Measurements from ENCODE around the gene ZNF776. TPM values are rescaled to one million over a fixed set of nuclear protein-coding genes. Genes with fewer than 3 reads are reported as not detected.
A peak's percentile ranks its signal among the peaks of the same experiment; 100 is the strongest.
"Not testable (repeated sequence)": the region's sequence is repeated elsewhere in the genome, so short reads cannot be mapped to it uniquely, and the experiment has no call there.

Gene ZNF776
- total RNA-seq (2014; rRNA removed; shearing (Covaris generic)) = 5.5 and 6.6 TPM in 2 replicates
- polyA plus RNA-seq (2015; cell fraction: cytosol; rRNA removed) = 3.4 and 4.4 TPM in 2 replicates
- 9.3 and 9.8 TPM in 2 replicates for polyA plus RNA-seq (2015; cell fraction: nucleus; rRNA removed)

DNA sequence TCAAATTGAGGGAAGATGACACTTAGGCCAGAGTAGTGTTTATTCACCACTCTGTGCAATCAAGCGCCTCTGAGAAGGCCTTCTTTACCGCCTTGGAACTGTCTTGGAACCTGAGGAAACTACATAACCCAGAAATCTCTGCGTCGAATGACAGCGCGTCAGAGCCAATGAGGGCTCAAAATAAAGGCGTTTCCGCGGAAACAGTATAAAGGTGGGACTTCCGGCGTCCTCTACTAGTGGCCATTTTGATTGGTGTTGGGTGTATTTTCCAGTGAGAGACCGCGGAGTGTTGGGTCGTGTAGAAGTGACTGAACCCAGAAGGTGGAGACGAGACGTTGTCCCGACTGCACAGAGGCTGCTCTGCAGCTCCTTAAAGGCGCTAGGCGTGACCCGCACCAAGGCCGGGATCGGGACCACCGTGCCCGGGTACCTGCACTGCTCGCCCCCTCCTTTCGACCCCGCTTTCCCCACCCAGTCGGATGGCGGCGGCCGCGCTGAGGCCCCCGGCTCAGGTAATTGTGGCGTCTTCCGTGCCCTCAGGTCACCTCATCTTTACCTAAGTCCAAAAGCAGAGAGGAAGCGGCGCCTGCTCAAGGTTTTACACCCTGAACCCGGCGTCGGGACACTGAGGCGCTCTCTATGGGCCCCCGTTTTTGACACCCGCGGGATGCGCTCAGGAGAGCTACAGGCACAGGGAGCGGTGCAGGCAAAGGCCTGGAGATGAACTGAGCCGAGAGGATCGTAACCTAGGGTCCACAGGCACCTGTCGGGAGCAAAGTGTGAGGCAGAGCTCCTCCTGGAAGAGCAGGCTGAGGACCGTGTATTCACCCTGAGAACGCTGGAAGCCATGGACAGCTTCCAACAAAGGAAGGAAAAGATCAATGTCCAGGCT, at the start of gene ZNF776:
ZNF776 (plus strand) TSS at position 236 of the 892 bp plus-strand sequence; CDS start at position 480, 244 bp downstream.
- in situ Hi-C loops (cut with HindIII; ENCODE audit: low pct_unique_long_range_greater_than_20kb, low sequenced_read_pairs) = no loop called here

DNA sequence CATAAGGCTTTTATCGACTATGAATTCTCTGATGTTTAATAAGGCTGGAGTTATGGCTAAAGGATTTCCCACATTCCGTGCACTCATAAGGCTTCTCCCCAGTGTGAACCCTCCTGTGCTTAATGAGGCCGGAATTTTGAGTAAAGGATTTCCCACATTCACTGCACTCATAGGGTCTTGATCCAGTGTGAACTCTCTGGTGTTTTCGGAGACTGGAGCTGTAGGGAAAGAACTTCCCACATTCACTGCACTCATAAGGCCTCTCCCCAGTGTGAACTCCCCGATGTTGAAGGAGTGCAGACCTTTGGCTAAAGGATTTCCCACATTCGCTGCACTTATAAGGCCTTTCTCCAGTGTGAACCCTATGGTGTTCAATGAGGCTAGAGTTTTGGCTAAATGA, 45.0 kb upstream of the ZNF776 start:
- in situ Hi-C loops (cut with HindIII; ENCODE audit: low pct_unique_long_range_greater_than_20kb, low sequenced_read_pairs) = no loop called here
- no peak for DNase-seq (ENCODE audit: low read depth, low spot score)

More for the DNA sequence above, at the start of gene ZNF776:
- peak; percentile 93 for DNase-seq (ENCODE audit: low read depth, low spot score)

DNA sequence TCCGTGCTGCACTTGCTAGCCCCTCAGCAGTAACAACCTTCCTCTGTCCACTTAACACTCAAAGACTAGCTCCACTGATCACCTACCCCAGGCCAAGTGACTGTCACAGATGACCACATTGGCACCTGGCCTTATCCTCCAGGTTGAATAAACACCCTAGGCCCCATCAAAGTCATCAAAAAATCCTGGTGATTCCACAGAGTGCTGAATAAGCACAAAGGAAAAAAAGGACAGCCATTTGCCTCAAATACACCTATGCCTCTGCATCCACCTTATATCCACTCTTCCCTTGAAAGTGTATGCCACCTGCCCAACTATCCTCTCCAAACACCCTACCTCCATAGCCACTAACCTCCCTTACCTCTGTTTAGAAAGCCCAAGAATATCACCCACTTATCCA, 40.3 kb upstream of the ZNF776 start:
- DNase-seq (ENCODE audit: low read depth, low spot score) = no peak
- in situ Hi-C loops (cut with HindIII; ENCODE audit: low pct_unique_long_range_greater_than_20kb, low sequenced_read_pairs) = no loop called here

DNA sequence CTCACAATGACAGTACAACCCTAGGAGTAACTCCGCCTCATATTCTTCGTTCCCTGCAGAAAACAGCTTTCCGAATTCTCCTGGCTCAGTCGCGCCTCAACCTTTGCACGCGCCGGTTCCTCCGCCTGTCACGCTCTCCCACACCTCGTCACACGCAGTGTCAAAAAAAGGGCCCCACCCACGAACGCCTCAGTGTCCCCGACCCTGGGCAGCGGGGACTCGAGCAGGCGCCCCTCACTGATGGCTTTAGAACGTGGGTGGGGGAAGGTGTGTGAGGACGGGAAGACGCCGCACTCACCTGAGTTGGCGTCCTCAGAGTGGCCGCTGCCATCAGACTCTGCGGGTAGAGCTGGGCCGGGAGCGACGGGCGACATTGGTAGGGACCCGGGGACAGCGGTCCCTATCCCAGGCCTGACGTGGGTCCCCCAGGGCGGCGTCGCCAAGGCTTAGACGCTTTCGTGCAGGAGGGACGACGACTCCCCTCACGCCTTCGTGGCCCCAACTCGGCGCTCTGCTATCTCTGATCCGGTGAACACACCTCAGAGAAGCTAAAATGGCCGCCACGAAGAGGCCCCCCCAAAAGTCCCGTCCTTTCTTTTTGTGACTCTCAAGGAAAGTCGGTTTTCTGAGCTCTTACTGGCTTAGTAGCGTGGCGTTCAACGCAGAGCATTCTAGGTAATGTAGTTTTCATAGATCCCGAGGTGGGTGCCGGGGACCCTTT, 37.8 kb upstream of the ZNF776 start, which contains the start of gene ZNF154:
ZNF154 (minus strand) TSS at position 564 of the 721 bp plus-strand sequence; CDS start at position 331, 233 bp downstream.
- in situ Hi-C loops (cut with HindIII; ENCODE audit: low pct_unique_long_range_greater_than_20kb, low sequenced_read_pairs) = no loop called here
- no peak for DNase-seq (ENCODE audit: low read depth, low spot score)

DNA sequence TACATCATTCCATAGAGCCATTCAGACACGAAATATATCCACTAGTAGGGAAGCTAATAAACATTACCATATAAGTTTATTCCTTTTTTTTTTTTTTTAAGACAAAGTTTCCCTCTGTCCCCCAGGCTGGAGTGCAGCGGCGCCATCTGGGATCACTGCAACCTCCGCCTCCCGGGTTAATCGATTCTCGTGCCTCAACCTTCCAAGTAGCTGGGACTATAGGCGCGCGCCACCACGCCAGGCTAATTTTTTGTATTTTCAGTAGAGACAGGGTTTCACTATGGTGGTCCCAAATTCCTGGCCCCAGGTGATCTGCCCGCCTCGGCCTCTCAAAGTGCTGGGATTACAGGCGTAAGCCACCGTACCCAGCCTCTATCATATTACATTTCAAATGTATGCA, 37.0 kb upstream of the ZNF776 start:
- in situ Hi-C loops (cut with HindIII; ENCODE audit: low pct_unique_long_range_greater_than_20kb, low sequenced_read_pairs) = no loop called here
- no peak for DNase-seq (ENCODE audit: low read depth, low spot score)

DNA sequence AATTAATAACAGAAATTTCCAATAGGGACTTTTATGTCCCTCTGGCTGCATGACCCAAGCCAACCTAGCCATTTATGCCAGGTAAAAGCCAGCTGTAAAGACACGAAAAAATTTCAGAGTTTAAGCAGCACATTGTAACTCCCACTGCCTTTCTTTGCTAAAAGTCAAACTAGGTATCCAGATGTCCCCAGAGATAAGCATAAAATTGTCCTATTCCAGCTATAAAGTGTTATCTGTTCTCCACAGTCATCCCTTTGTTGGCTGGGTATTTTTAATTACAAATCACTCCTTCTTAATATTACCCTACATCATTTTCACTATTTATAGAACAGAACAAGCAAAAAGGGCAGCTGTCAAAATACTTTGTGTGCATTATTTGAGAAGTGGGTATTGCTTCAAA, 34.4 kb upstream of the ZNF776 start:
- in situ Hi-C loops (cut with HindIII; ENCODE audit: low pct_unique_long_range_greater_than_20kb, low sequenced_read_pairs) = no loop called here

DNA sequence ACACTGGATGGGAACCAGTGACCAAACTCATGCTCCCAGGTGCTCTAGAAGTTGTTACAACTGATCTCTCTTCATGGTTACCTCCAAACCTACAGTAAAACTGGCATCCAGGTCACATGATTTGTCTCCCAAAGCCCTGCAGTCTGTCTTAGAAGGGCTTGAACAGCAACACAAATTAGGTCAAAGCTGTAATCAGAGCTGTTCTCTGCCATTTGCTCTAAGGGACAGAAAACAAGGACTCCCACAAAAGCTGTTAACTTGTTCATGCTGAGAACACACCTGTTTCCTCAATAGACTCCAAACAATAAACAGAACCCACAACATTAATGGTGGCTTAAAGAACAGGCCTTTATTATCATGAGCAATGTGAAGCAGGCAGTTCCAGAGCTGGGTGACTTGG, 27.2 kb upstream of the ZNF776 start:
- in situ Hi-C loops (cut with HindIII; ENCODE audit: low pct_unique_long_range_greater_than_20kb, low sequenced_read_pairs) = no loop called here
- no peak for DNase-seq (ENCODE audit: low read depth, low spot score)

More for the DNA sequence above, 34.4 kb upstream of the ZNF776 start:
- no peak for DNase-seq (ENCODE audit: low read depth, low spot score)

DNA sequence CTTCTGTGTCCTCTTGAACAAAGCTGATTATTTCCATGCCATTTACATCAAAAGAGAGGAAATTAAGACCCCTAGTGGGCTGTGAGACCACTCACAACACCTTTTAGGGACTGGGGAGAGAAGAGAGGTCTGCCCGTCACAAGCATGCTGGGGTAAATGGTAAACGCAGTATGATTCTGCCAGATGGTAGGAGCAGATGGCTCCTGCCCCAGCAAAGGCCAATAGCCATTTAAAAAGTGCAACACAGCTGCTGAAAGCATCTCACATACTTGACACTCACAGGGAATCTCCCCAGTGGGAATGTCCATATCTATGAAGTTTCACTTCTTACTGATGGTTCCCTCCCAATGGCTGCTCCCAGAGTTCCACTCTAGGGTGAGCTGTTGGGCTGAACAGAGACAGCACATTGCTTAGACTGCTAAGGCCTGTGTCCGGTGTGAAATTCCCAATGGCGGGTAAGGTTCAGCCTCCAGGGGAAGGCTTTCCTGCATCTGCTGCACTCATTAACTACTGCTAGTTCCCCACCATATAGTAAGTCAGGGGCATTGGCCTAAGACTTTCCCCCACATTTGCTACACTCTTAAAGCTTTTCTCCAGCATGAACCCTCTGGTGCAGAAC, 26.6 kb upstream of the ZNF776 start:
- no peak for DNase-seq (ENCODE audit: low read depth, low spot score)
- in situ Hi-C loops (cut with HindIII; ENCODE audit: low pct_unique_long_range_greater_than_20kb, low sequenced_read_pairs) = no loop called here

DNA sequence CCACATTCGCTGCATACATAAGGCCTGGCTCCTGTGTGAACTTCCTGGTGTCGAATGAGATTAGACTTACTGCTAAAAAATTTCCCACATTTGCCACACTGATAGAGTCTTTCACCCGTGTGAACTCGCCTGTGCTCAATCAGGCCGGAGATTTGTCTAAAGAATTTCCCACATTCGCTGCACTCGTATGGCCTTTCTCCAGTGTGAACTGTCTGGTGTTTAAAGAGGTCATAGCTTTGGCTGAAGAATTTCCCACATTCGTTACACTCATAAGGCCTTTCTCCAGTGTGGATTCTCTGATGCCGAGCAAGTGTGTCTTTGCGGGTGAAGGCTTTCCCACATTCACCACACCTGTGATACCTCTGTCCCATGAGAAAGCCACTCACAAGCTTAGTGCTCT, 25.7 kb upstream of the ZNF776 start:
- no peak for DNase-seq (ENCODE audit: low read depth, low spot score)
- in situ Hi-C loops (cut with HindIII; ENCODE audit: low pct_unique_long_range_greater_than_20kb, low sequenced_read_pairs) = no loop called here

DNA sequence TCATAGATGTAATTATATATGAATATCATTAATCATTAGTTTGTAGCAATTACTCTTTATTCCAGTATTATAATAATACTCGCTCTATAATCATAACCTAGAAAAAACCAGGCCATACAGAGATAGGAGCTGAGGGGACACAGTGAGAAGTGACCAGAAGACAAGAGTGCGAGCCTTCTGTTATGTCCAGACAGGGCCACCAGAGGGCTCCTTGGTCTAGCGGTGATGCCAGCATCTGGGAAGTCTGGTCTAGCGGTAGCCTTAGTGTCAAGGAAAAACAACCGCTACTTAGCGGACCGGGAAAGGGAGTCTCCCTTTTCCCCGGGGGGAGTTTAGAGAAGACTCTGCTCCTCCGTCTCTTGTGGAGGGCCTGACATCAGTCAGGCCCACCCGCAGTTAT, 8.3 kb upstream of the ZNF776 start:
- in situ Hi-C loops (cut with HindIII; ENCODE audit: low pct_unique_long_range_greater_than_20kb, low sequenced_read_pairs) = not testable (repeated sequence)
- peak; percentile 42 for DNase-seq (ENCODE audit: low read depth, low spot score)

DNA sequence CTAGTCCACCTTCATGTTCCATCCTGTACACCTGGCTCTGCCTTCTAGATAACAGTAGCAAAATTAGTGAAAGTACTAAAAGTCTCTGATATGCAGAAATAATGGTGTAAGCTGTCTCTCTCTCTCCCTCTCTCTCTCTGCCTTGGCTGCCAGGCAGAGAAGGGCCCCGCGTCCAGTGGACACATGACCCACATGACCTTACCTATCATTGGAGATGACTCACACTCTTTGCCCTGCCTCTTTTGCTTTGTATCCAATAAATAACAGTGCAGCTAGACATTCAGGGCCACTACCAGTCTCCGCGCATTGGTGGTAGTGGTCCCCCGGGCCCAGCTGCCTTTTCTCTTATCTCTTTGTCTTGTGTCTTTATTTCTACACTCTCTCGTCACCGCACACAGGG, 7.8 kb upstream of the ZNF776 start:
- DNase-seq (ENCODE audit: low read depth, low spot score); in situ Hi-C loops (cut with HindIII; ENCODE audit: low pct_unique_long_range_greater_than_20kb, low sequenced_read_pairs): not testable (repeated sequence)

DNA sequence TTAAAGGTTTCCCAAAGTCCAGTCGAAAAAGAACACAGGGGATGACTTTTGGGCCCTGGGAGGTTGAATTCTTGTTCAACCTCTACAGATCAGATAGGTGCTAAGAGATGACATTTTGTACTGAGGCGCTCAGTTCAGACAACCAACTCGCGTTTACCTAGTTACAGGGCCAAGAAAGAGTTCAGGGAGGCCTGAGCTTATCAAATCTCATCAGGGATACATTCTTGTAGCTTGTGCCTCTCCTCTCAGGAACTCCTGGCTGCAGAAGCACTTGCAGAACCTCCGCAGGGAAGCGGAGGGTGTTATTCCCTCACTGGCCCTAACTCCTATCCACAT, 825 bp downstream of the ZNF776 start:
- in situ Hi-C loops (cut with HindIII; ENCODE audit: low pct_unique_long_range_greater_than_20kb, low sequenced_read_pairs) = no loop called here
- DNase-seq (ENCODE audit: low read depth, low spot score) = no peak

DNA sequence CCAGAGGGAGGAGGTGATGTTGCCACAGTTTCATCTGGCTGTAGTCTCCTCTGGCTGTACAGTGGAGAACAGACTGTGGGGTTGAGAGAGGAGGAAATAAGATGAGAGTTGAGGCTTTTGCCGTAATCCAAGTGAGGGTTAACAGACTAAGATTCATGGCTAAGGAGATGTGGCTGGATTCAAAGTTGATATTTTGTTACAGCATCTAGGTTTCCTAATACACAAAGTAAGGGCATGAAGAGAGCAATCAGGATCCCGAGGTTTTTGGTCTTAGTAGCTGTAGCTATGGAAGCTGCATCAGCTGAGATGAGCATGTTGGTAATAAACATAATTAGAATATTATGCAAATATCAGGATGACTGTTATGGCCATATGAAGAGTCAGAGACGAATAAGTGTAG, 1.4 kb downstream of the ZNF776 start:
- DNase-seq (ENCODE audit: low read depth, low spot score) = no peak
- in situ Hi-C loops (cut with HindIII; ENCODE audit: low pct_unique_long_range_greater_than_20kb, low sequenced_read_pairs) = no loop called here

DNA sequence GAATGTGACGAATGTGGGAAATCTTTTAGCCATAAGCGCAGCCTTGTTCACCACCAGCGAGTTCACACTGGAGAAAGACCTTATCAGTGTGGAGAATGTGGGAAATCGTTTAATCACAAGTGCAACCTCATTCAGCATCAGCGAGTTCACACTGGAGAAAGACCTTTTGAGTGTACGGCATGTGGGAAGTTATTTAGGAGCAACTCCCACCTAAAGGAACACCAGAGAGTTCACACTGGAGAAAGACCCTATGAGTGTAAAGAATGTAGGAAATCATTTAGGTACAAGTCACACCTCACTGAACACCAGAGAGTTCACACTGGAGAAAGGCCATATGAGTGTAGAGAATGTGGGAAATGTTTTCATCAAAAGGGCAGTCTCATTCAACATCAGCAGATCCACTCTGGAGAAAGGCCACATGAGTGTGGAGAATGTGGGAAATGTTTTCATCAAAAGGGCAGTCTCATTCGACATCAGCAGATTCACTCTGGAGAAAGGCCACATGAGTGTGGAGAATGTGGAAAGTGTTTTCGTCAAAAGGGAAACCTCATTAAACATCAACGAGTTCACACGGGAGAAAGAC, 7.6 kb downstream of the ZNF776 start:
- no peak for DNase-seq (ENCODE audit: low read depth, low spot score)
- in situ Hi-C loops (cut with HindIII; ENCODE audit: low pct_unique_long_range_greater_than_20kb, low sequenced_read_pairs) = no loop called here

DNA sequence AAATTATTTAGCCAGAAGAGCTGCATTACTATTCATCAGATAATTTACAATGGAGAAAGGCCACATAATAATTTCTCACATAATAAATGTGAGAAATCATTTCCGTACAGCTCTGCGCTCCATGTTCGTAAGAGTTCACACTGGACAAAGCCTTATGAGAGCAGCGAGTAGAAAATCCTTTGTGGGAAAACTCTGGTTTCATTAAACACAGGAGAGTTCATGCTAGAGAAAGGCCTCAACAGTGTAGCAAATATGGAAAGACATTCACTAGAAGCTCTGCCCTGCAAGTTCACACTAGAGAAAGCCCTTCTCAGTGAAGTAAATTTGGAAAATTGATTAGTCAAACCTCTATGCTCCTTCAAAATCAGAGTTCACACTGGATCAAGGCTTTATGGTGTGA, 8.4 kb downstream of the ZNF776 start:
- in situ Hi-C loops (cut with HindIII; ENCODE audit: low pct_unique_long_range_greater_than_20kb, low sequenced_read_pairs) = no loop called here
- no peak for DNase-seq (ENCODE audit: low read depth, low spot score)

DNA sequence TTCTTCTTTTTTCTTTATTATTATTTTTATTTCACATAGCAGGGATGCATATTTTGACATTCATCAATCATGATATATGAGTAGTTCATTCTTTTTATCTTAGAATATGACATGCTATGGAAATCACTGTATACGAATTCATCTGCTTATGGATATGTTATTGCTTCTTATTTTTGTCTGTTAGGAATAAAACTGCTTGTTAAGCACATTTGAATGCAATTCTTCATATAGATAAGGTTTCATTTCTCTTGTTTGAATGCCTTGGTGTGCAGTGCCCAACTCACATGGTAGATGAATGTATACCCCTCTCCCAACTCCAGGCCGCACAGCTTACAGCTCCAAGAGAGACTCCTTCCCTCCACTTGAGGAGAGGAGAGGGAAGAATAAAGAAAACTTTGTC, 11.3 kb downstream of the ZNF776 start:
- in situ Hi-C loops (cut with HindIII; ENCODE audit: low pct_unique_long_range_greater_than_20kb, low sequenced_read_pairs) = no loop called here
- no peak for DNase-seq (ENCODE audit: low read depth, low spot score)

DNA sequence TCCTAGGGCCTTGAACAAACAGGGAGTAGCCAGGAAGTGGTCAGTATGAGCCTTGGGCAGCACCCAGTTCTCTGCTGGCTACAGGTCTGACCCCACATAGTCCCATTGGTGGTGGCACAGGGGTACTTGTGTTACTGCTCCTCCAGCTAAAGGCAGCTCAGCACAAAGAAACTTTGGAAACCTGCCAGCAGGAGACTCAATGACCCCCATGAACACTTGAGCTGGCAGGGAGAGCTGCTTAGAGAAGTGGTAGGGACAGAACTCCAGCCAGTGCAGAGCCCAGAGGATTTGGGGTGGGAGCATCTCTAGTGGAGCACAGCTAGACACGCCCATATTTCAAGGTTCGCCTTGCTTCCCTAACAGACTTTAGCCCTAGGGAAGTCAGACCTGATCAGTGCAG, 12.5 kb downstream of the ZNF776 start:
- in situ Hi-C loops (cut with HindIII; ENCODE audit: low pct_unique_long_range_greater_than_20kb, low sequenced_read_pairs) = no loop called here
- DNase-seq (ENCODE audit: low read depth, low spot score) = no peak

Data from SK-MEL-5 (cell line).